ENCODE results near the gene ULK2. TPM values are rescaled to one million over a fixed set of nuclear protein-coding genes. Genes with fewer than 3 reads are reported as not detected.

ULK2 gene
- total and polyA plus RNA-seq, 10 of the 15 experiments (the other 5 are each of a cell fraction or from before 2014, with no cell fraction given): 0.29 to 5.3 (median 1.6) TPM

DNA sequence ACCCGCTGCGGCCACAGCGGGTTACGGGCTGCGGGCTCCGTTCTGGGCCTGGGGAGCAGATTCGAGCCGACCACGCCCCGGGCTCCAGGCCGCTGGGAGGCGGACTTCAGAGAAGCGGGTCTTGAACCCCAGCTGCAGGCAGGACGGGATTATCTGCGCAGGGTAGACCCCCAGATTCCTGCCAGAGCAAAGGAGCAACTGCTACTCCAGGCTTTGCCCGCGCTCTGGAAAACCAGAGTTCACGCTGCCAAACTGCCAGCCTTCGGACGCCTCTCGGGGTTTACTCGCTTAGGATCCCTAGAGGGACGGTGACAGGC lies 301 bp upstream of the ULK2 start:
- no TSS peak for BruUV-seq (replicated peaks)
- H3K9ac ChIP-seq (ENCODE audit: control insufficient read depth, insufficient read depth, low read length): no peak overlapping the region
- peaks cover 0 to 3% of the 10 kb centered on the region in 2 experiments; a peak in 1 of 4 replicates for H3K27me3 ChIP-seq (replicated peaks in 1 of 2; ENCODE audit: control insufficient read depth in 2 of 2, insufficient read depth in 2 of 2, low read length in 1 of 2)
- H3K4me2 ChIP-seq (ENCODE audit: control insufficient read depth, insufficient read depth): peak overlapping the region; percentile 84; the same call in 1 of the 2 replicates
- no peaks in the 10 kb centered on the region for H3K79me2 ChIP-seq (ENCODE audit: control insufficient read depth, insufficient read depth, low read length)
- H2AFZ ChIP-seq (ENCODE audit: control insufficient read depth, low read depth, low read length): peak overlapping the region; percentile 19; the same call in 1 of the 2 replicates
- FAIRE-seq (no peak), ATAC-seq (no peak), DNase-seq (ENCODE audit: low read depth, low spot score) (no peak)
- intact Hi-C loops (cut with micrococcal nuclease; ENCODE audit: unreplicated experiment) (no loop called here), in situ Hi-C loops (cut with MboI) (no loop called here)
- CTCF ChIA-PET: no interaction called here
- RAD21 ChIA-PET (ENCODE audit: unreplicated experiment): no interaction called here
- no peak overlapping the region for H3K27ac ChIP-seq (ENCODE audit: control insufficient read depth, insufficient read depth)
- no peaks in the 10 kb centered on the region; the same call in 2 of the 3 replicates for H3K9me3 ChIP-seq (replicated peaks; ENCODE audit: control insufficient read depth, insufficient read depth, low read length)
- WGBS (ENCODE audit: insufficient coverage, insufficient replicate concordance, low lambda C conversion rate, missing lambda C conversion rate): 82% methylated on average over 23 of the region's 23 CpGs
- TF ChIP-seq CBFB (IDR thresholded peaks at IDR 0.05; ENCODE audit: low read depth) (no peak), CBX3 (IDR thresholded peaks at IDR 0.05; ENCODE audit: borderline replicate concordance, low read depth) (no peak), EED (IDR thresholded peaks at IDR 0.05; ENCODE audit: low read depth) (no peak), NR2C2 (IDR thresholded peaks at IDR 0.05; ENCODE audit: borderline replicate concordance, control insufficient read depth, insufficient read length, low read depth) (no peak), STAT3 (IDR thresholded peaks at IDR 0.05; ENCODE audit: low read depth, low read length) (no peak), SREBF2 (IDR thresholded peaks at IDR 0.05; ENCODE audit: low read length) (no peak)
- TF ChIP-seq, protein P1, sequence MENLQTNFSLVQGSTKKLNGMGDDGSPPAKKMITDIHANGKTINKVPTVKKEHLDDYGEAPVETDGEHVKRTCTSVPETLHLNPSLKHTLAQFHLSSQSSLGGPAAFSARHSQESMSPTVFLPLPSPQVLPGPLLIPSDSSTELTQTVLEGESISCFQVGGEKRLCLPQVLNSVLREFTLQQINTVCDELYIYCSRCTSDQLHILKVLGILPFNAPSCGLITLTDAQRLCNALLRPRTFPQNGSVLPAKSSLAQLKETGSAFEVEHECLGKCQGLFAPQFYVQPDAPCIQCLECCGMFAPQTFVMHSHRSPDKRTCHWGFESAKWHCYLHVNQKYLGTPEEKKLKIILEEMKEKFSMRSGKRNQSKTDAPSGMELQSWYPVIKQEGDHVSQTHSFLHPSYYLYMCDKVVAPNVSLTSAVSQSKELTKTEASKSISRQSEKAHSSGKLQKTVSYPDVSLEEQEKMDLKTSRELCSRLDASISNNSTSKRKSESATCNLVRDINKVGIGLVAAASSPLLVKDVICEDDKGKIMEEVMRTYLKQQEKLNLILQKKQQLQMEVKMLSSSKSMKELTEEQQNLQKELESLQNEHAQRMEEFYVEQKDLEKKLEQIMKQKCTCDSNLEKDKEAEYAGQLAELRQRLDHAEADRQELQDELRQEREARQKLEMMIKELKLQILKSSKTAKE (IDR thresholded peaks at IDR 0.05; ENCODE audit: low read depth, poor library complexity, severe bottlenecking): no peak
- TF ChIP-seq, protein P2, sequence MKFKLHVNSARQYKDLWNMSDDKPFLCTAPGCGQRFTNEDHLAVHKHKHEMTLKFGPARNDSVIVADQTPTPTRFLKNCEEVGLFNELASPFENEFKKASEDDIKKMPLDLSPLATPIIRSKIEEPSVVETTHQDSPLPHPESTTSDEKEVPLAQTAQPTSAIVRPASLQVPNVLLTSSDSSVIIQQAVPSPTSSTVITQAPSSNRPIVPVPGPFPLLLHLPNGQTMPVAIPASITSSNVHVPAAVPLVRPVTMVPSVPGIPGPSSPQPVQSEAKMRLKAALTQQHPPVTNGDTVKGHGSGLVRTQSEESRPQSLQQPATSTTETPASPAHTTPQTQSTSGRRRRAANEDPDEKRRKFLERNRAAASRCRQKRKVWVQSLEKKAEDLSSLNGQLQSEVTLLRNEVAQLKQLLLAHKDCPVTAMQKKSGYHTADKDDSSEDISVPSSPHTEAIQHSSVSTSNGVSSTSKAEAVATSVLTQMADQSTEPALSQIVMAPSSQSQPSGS (IDR thresholded peaks at IDR 0.05; ENCODE audit: low read length): no peak
- TF ChIP-seq, protein P3, sequence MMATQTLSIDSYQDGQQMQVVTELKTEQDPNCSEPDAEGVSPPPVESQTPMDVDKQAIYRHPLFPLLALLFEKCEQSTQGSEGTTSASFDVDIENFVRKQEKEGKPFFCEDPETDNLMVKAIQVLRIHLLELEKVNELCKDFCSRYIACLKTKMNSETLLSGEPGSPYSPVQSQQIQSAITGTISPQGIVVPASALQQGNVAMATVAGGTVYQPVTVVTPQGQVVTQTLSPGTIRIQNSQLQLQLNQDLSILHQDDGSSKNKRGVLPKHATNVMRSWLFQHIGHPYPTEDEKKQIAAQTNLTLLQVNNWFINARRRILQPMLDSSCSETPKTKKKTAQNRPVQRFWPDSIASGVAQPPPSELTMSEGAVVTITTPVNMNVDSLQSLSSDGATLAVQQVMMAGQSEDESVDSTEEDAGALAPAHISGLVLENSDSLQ (IDR thresholded peaks at IDR 0.05): no peak
- peak overlapping the region; percentile 36; the same call in 1 of the 2 replicates for H3K4me3 ChIP-seq
- H3K36me3 ChIP-seq (ENCODE audit: control insufficient read depth in 2 of 2, insufficient read depth in 2 of 2, low read length in 1 of 2): no peaks in the 10 kb centered on the region
- H4K20me1 ChIP-seq (ENCODE audit: control insufficient read depth, insufficient read depth): no peaks in the 10 kb centered on the region
- POLR2A ChIA-PET: no interaction called here
- H3K4me1 ChIP-seq (ENCODE audit: control insufficient read depth, insufficient read depth, low read length): no peaks in the 10 kb centered on the region; the same call in 1 of the 2 replicates
- SMC1A ChIA-PET (ENCODE audit: uncharacterized antibody, unreplicated experiment): interaction anchor here (1.0 kb wide), 1 partner anchor 86 kb away, joined by 3 read pairs; no protein-coding TSS in a partner anchor
